Lower leg skin (tissue), 4 donors: ENCODE data around the gene PLA1A. TPM values are rescaled to one million over a fixed set of nuclear protein-coding genes. Genes with fewer than 3 reads are reported as not detected.

Experiments used
- DNase-seq, 2 donors: peaks; one replicate each; pipeline ENCODE4 v3.0.0-alpha.2; 2019; ENCODE audit warnings: low spot score in 2 of 2
- H3K4me3 ChIP-seq: fragments of 200-600 bp; sonication (generic); 2 replicates; pipeline ENCODE4 v1.5.1; 2017; ENCODE audit warnings: mild to moderate bottlenecking, low read depth; ENCODE audit not compliant: poor library complexity, severe bottlenecking
- POLR2A ChIP-seq, 2 donors: fragments of 450-650 bp; IDR thresholded peaks; one replicate each; pipeline ENCODE4 v1.6.1; 2016 to 2017; ENCODE audit warnings: antibody characterized with exemption in 2 of 2, mild to moderate bottlenecking in 1 of 2, moderate library complexity in 1 of 2
- WGBS, 2 donors: methylation state at CpG; one replicate each; pipeline ENCODE4 v1.1.5; 2018; 5-methylcytosine and 5-hydroxymethylcytosine counted together
- intact Hi-C: fragments of 100-400 bp; cut with DNase I; formaldehyde crosslinking; loops from one replicate; pipeline ENCODE4 v1.15.0; 2023; ENCODE audit warnings: low total_unique reads
- total RNA-seq, 4 donors: library from RNA; depleted of rRNA; stranded (reverse); fragments of >200 nt; gene quantifications; one replicate each; pipeline ENCODE4 v1.1.0, GENCODE V29; 2016
- TF ChIP-seq, protein P1 (sequence below), 3 donors: fragments of 450-650 bp; IDR thresholded peaks; one replicate each; pipeline ENCODE4 v1.5.1; 2016; ENCODE audit warnings: antibody characterized with exemption in 3 of 3, mild to moderate bottlenecking in 3 of 3, moderate library complexity in 2 of 3

PLA1A gene
- total RNA-seq, 4 donors from 2014 or later: 0.34 to 2.6 (median 0.82) TPM

- no peak for TF ChIP-seq POLR2A (IDR thresholded peaks at IDR 0.05)
- TF ChIP-seq, protein P1, sequence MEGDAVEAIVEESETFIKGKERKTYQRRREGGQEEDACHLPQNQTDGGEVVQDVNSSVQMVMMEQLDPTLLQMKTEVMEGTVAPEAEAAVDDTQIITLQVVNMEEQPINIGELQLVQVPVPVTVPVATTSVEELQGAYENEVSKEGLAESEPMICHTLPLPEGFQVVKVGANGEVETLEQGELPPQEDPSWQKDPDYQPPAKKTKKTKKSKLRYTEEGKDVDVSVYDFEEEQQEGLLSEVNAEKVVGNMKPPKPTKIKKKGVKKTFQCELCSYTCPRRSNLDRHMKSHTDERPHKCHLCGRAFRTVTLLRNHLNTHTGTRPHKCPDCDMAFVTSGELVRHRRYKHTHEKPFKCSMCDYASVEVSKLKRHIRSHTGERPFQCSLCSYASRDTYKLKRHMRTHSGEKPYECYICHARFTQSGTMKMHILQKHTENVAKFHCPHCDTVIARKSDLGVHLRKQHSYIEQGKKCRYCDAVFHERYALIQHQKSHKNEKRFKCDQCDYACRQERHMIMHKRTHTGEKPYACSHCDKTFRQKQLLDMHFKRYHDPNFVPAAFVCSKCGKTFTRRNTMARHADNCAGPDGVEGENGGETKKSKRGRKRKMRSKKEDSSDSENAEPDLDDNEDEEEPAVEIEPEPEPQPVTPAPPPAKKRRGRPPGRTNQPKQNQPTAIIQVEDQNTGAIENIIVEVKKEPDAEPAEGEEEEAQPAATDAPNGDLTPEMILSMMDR (IDR thresholded peaks at IDR 0.05): no peak
- H3K4me3 ChIP-seq: no peak overlapping the region
- DNase-seq: no peak
- 88 to 91% methylated on average over 4 of the region's 4 CpGs for WGBS, 2 donors
- intact Hi-C loops: no loop called here
Observed at GRCh38 chr3:119664850-119665379, 67.2 kb downstream of the PLA1A start.

GRCh38 chr3:119665954-119666559, 68.4 kb downstream of the PLA1A start:
- DNase-seq: no peak
- no peak overlapping the region for H3K4me3 ChIP-seq
- no peak for TF ChIP-seq POLR2A (IDR thresholded peaks at IDR 0.05)
- TF ChIP-seq, protein P1 (IDR thresholded peaks at IDR 0.05): no peak
- WGBS, 2 donors: 84 to 90% methylated on average over 6 of the region's 6 CpGs
- intact Hi-C loops: no loop called here

DNA sequence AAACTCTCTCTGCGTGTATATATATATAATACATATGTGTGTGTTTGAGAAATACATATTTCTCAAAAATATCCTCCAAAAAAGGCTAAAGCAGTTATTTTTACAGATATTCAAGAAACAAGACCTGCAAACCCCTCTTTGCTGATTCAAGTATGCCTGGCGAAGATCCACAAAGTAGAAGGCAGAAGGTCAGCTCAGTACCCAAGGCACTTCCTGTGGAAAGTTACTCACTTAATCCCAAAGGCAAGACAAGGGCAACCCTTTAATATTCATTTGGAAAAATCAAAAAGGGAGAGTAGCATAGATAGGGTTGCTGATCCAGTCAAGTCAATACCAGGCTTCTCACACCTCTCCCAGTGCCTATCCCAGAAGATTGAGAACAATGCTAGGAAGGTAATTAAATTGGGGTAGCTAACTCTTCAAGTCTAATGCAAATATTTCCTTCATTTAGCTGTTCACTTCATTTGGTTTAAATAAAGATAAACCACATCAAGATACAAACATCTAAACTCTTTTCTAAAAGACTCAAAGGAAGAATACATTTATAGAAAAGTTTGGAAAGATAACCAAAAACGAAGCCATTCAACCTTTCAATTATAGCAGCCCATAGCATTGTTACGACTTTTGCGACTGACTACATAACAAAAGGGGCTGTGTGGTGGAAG, 72.4 kb downstream of the PLA1A start:
- H3K4me3 ChIP-seq: no peak overlapping the region
- 88 to 91% methylated on average over 5 of the region's 5 CpGs for WGBS, 2 donors
- TF ChIP-seq, protein P1 (IDR thresholded peaks at IDR 0.05): no peak
- no peak for TF ChIP-seq POLR2A (IDR thresholded peaks at IDR 0.05)
- intact Hi-C loops: no loop called here
- DNase-seq: no peak

- intact Hi-C loops: no loop called here
- H3K4me3 ChIP-seq: no peak overlapping the region
- WGBS, 2 donors: 83 to 89% methylated on average over 2 of the region's 2 CpGs
- TF ChIP-seq POLR2A (IDR thresholded peaks at IDR 0.05): no peak
- TF ChIP-seq, protein P1 (IDR thresholded peaks at IDR 0.05): no peak
- no peak for DNase-seq
Observed at GRCh38 chr3:119672776-119673175, 75.1 kb downstream of the PLA1A start.

DNA sequence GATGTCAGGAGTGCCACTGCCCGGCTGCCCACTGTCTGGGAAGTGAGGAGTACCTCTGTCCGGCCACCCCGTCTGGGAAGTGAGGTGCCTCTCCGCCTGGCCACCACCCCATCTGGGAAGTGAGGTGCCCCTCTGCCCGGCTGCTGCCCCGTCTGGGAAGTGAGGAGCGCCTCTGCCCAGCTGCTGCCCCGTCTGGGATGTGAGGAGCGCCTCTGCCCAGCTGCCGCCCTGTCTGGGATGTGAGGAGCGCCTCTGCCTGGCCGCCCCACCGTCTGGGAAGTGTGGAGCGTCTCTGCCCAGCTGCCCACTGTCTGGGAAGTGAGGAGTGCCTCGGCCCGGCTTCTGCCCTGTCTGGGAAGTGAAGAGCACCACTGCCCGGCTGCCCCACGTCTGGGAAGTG, 76.2 kb downstream of the PLA1A start:
- 91% methylated on average over 15 of the region's 18 CpGs for WGBS, 2 donors
- TF ChIP-seq, protein P1 (IDR thresholded peaks at IDR 0.05): no peak
- TF ChIP-seq POLR2A (IDR thresholded peaks at IDR 0.05): no peak
- intact Hi-C loops: no loop called here
- DNase-seq: no peak
- H3K4me3 ChIP-seq: no peak overlapping the region
